T-cell (primary cell): ENCODE data around the gene STEAP4. TPM values are rescaled to one million over a fixed set of nuclear protein-coding genes. Genes with fewer than 3 reads are reported as not detected.
"Not testable (repeated sequence)": the region's sequence is repeated elsewhere in the genome, so short reads cannot be mapped to it uniquely, and the experiment has no call there.

Experiments used
- ATAC-seq, 4 experiments: fragments of 200-7000 bp in 3 of 4; fragments of 150-1000 bp in 1 of 4; cut with Tn5 transposase; replicated peaks in 1 of 4; 1 replicate in 3 of 4; 2 replicates in 1 of 4; pipeline ENCODE4 v1.10.0; 2021; ENCODE audit warnings: moderate library complexity in 3 of 4, mild to moderate bottlenecking in 2 of 4, moderate number of reproducible peaks in 1 of 4
- CTCF ChIA-PET, 2 donors: fragments of 300-600 bp; sonication (Branson Sonifier 250); formaldehyde crosslinking; loops; one replicate each; lab custom pipeline; 2022; ENCODE audit warnings: antibody characterized with exemption in 2 of 2; lab: Charles Lee
- POLR2A ChIA-PET, 2 donors: fragments of 300-600 bp; sonication (Branson Sonifier 250); formaldehyde crosslinking; loops; one replicate each; lab custom pipeline; 2022; ENCODE audit warnings: antibody characterized with exemption in 2 of 2; lab: Charles Lee
- DNase-seq, 35 experiments: peaks; one replicate each; pipeline versions ENCODE4 v3.0.0 to v3.0.0-alpha.2; 2013 to 2023
- H3K27ac ChIP-seq: one replicate; pipeline ENCODE4 v1.5.1; 2013; ENCODE audit warnings: low read length
- H3K27me3 ChIP-seq, 2 experiments: replicated peaks in 1 of 2; 1 replicate in 1 of 2; 2 replicates in 1 of 2; pipeline versions ENCODE4 v1.6.1 to v1.7.0; 2013; ENCODE audit warnings: low read length in 1 of 2, mixed read lengths in 1 of 2; ENCODE audit not compliant: control insufficient read depth in 2 of 2, insufficient read depth in 2 of 2; ENCODE audit errors: extremely low read depth in 1 of 2
- H3K36me3 ChIP-seq, 2 donors: 1 replicate in 1 of 2; 2 replicates in 1 of 2; pipeline versions ENCODE4 v1.6.1 to v1.7.0; 2013; ENCODE audit warnings: low read length in 1 of 2; ENCODE audit not compliant: control insufficient read depth in 2 of 2, insufficient read depth in 1 of 2; ENCODE audit errors: extremely low read depth in 1 of 2
- H3K4me1 ChIP-seq, 2 experiments: 1 replicate in 1 of 2; 2 replicates in 1 of 2; pipeline versions ENCODE4 v1.6.1 to v1.7.0; 2013; ENCODE audit warnings: low read length in 2 of 2, mixed read lengths in 1 of 2; ENCODE audit not compliant: insufficient read depth in 2 of 2, control insufficient read depth in 1 of 2; ENCODE audit errors: extremely low read depth in 1 of 2
- H3K4me3 ChIP-seq, 2 donors: 1 replicate in 1 of 2; 2 replicates in 1 of 2; pipeline versions ENCODE4 v1.5.1 to v1.7.0; 2013; ENCODE audit warnings: mild to moderate bottlenecking in 2 of 2, low read length in 1 of 2, moderate library complexity in 1 of 2; ENCODE audit not compliant: control insufficient read depth in 1 of 2; ENCODE audit errors: extremely low read depth in 1 of 2
- H3K9me3 ChIP-seq: 2 replicates; pipeline ENCODE4 v1.7.0; 2013
- H3K27ac Mint-ChIP-seq, 2 donors: one replicate each; pipeline ENCODE4 v1.8.0; 2020 to 2021; ENCODE audit warnings: mild to moderate bottlenecking in 2 of 2, mixed read lengths in 2 of 2
- H3K27me3 Mint-ChIP-seq, 2 donors: one replicate each; pipeline ENCODE4 v1.8.0; 2021 to 2022; ENCODE audit warnings: mixed read lengths in 2 of 2
- H3K36me3 Mint-ChIP-seq: one replicate; pipeline ENCODE4 v1.8.0; 2021; ENCODE audit warnings: mixed read lengths
- H3K4me1 Mint-ChIP-seq, 3 donors: one replicate each; pipeline ENCODE4 v1.8.0; 2020 to 2022; ENCODE audit warnings: mixed read lengths in 3 of 3, mild to moderate bottlenecking in 1 of 3
- H3K4me3 Mint-ChIP-seq, 3 donors: one replicate each; pipeline ENCODE4 v1.8.0; 2020 to 2022; ENCODE audit warnings: mild to moderate bottlenecking in 3 of 3, mixed read lengths in 3 of 3, moderate library complexity in 3 of 3
- H3K9me3 Mint-ChIP-seq, 3 donors: one replicate each; pipeline ENCODE4 v1.8.0; 2020 to 2022; ENCODE audit warnings: mixed read lengths in 3 of 3
- WGBS: methylation state at CpG from one replicate; pipeline ENCODE4 v1.1.5; 2013; ENCODE audit warnings: missing lambda C conversion rate; ENCODE audit not compliant: insufficient coverage; 5-methylcytosine and 5-hydroxymethylcytosine counted together
- total RNA-seq, 35 experiments: library from RNA in 6 of 35; stranded (reverse) in 6 of 35; fragments of 120-200 nt in 1 of 35; gene quantifications; one replicate each; pipeline versions ENCODE4 v1.2.1 to v1.2.4 and lab custom pipeline; 2013 to 2026

STEAP4 gene
- total RNA-seq, 5 donors from 2014 or later (not counting 1 experiment from before 2014, with no cell fraction given): 0.10 to 0.20 (median 0.19) TPM; not detected in 2

DNA sequence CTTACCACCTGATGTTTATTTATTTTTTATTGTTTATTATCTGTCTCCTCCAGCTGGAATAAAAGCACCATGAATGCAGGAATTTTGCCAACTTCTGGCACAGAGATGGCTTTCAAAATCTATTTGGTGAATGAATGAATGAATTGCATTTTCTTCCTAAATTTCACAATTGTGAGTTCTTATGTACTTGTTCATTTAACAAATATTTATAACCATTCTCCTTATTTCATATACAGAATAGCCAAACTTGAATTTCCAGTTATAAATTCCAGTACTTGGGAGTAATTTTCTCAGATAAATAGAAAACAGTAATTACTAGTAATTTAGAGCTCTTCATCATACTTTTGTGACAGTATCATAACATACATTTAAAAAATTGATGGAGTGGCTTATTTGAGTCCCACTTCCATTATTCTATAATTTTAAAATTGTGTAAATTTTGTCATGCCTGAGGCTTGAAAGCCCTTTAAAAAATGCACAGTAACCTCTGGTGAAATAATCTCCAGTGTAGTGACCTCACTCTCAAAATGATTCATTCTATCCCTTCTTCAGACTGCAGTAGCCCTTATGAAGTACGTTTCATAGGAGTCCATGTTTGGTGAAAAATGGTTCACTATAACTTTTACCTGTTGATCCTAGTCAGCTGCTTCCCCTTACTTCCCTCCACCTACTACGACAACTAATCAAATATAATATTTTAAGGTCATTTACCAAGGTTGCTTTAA is 46.9 kb downstream of the STEAP4 start:
- H3K4me1 Mint-ChIP-seq: no peaks in the 10 kb centered on the region
- ChIA-PET CTCF (no interaction called here), POLR2A (interaction anchor here in 1 of 2 donors (0.6 kb wide), 1 partner anchor 1047 kb away, joined by 4 read pairs; no protein-coding TSS in a partner anchor)
- no peak overlapping the region for H3K4me3 Mint-ChIP-seq
- H3K27ac Mint-ChIP-seq: no peak overlapping the region
- WGBS: no CpG with 5 or more reads among the region's 2 CpGs
- H3K27me3 Mint-ChIP-seq: peaks cover 15 to 21% of the 10 kb centered on the region in 2 donors
- H3K9me3 ChIP-seq: no peaks in the 10 kb centered on the region
- peaks cover 0 to under 1% (median under 1%) of the 10 kb centered on the region in 3 donors for H3K9me3 Mint-ChIP-seq
- no peak overlapping the region for H3K4me3 ChIP-seq
- peaks cover 0 to 6% of the 10 kb centered on the region in 2 experiments for H3K27me3 ChIP-seq
- H3K36me3 ChIP-seq: no peaks in the 10 kb centered on the region
- H3K27ac ChIP-seq: no peak overlapping the region
- DNase-seq: no peak
- H3K36me3 Mint-ChIP-seq: no peaks in the 10 kb centered on the region
- no peaks in the 10 kb centered on the region for H3K4me1 ChIP-seq
- ATAC-seq: no peak

- peaks cover 10 to 15% (median 15%) of the 10 kb centered on the region in 3 donors for H3K9me3 Mint-ChIP-seq
- DNase-seq, H3K9me3 ChIP-seq, H3K4me1 Mint-ChIP-seq, CTCF ChIA-PET, H3K36me3 Mint-ChIP-seq, H3K27ac ChIP-seq, H3K4me3 ChIP-seq, H3K27me3 ChIP-seq, H3K4me3 Mint-ChIP-seq, H3K4me1 ChIP-seq, H3K27ac Mint-ChIP-seq, H3K36me3 ChIP-seq, ATAC-seq: not testable (repeated sequence)
- no CpG with 5 or more reads among the region's 1 CpG for WGBS
- POLR2A ChIA-PET: interaction anchor here in 1 of 2 donors (0.7 kb wide), 1 partner anchor 34 kb away, joined by 5 read pairs; no protein-coding TSS in a partner anchor
- H3K27me3 Mint-ChIP-seq: peaks cover 15 to 19% of the 10 kb centered on the region in 2 donors
These were observed 48.4 kb downstream of the STEAP4 start for GRCh38 chr7:88258296-88258695.

GRCh38 chr7:88256906-88257305 is 49.8 kb downstream of the STEAP4 start:
- Mint-ChIP-seq H3K9me3 (peaks cover 10 to 17% (median 17%) of the 10 kb centered on the region in 3 donors), H3K27me3 (peaks cover 15 to 19% of the 10 kb centered on the region in 2 donors), H3K4me3 (no peak overlapping the region), H3K27ac (no peak overlapping the region), H3K4me1 (no peaks in the 10 kb centered on the region), H3K36me3 (no peaks in the 10 kb centered on the region)
- POLR2A ChIA-PET: no interaction called here
- H3K27me3 ChIP-seq: peaks cover 0 to 10% of the 10 kb centered on the region in 2 experiments
- no peak for DNase-seq
- H3K4me1 ChIP-seq: no peaks in the 10 kb centered on the region
- H3K9me3 ChIP-seq: no peaks in the 10 kb centered on the region
- no peak overlapping the region for H3K4me3 ChIP-seq
- H3K27ac ChIP-seq: no peak overlapping the region
- no peak for ATAC-seq
- H3K36me3 ChIP-seq: no peaks in the 10 kb centered on the region
- CTCF ChIA-PET: no interaction called here

DNA sequence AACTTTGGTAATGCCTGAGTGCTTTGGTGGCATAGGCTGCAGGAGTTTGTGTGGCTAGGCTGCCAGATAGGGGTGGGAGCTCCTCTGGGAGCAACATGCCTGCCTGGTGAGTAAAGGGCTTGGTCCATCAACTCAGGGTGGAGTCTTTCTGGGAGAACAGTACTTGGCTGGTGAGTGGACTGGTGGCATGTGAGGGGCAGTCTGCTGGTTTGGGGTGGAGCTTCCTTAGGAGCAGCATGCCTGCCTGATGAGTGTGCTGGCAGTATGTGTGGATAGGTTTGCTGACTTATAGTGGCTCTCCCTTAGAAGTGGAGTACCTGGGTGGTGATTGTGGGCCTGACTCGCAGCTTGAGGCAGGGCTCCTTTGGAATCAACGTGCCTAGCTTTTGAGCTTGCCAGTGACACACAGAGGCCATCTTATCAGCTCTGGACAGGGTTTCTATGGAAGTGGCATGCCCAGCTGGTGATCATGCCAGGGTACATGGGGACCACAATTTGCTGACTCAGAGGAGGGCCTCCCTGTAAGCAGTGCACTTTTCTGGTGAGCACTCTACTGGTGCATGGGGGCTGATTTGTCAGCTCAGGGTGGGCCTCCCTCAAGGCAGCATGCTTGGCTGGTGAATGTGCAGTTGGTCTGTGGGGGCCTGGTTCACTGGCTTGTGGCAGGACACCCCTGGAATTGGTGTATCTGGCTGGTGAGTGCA is 51.8 kb downstream of the STEAP4 start:
- Histone ChIP-seq H3K9me3 (no peaks in the 10 kb centered on the region), H3K4me3 (no peak overlapping the region), H3K4me1 (no peaks in the 10 kb centered on the region), H3K27me3 (peaks cover 0 to 14% of the 10 kb centered on the region in 2 experiments), H3K27ac (no peak overlapping the region), H3K36me3 (no peaks in the 10 kb centered on the region)
- no peak for ATAC-seq
- H3K36me3 Mint-ChIP-seq: no peaks in the 10 kb centered on the region
- WGBS: 79% methylated on average over 2 of the region's 2 CpGs
- H3K4me1 Mint-ChIP-seq: no peaks in the 10 kb centered on the region
- ChIA-PET CTCF (no interaction called here), POLR2A (no interaction called here)
- DNase-seq: no peak
- peaks cover 10 to 17% (median 17%) of the 10 kb centered on the region in 3 donors for H3K9me3 Mint-ChIP-seq
- peaks cover 24% of the 10 kb centered on the region in 2 donors for H3K27me3 Mint-ChIP-seq
- no peak overlapping the region for H3K27ac Mint-ChIP-seq
- no peak overlapping the region for H3K4me3 Mint-ChIP-seq

DNA sequence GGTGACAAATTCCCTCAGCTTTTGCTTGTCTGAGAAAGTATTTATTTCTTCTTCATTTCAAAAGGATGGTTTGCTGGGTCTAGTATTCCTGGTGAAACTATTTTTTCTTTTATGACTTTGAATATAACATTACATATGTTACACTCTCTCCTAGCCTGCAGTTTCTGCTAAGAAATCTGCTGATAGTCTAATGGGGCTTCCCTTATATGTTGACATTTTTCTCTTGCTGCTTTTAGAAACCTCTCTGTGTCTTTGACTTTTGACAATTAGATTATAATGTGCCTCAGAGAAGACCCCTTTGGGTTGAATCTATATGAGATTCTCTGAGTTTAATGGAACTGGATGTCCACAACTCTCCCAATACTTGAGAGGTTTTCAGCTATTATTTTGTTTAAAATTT is 53.1 kb downstream of the STEAP4 start:
- no peaks in the 10 kb centered on the region for H3K9me3 ChIP-seq
- no peaks in the 10 kb centered on the region for H3K36me3 ChIP-seq
- Mint-ChIP-seq H3K9me3 (peaks cover 10 to 17% (median 17%) of the 10 kb centered on the region in 3 donors), H3K36me3 (no peaks in the 10 kb centered on the region), H3K4me3 (no peak overlapping the region), H3K27me3 (peaks cover 24 to 26% of the 10 kb centered on the region in 2 donors), H3K27ac (no peak overlapping the region), H3K4me1 (no peaks in the 10 kb centered on the region)
- POLR2A ChIA-PET: no interaction called here
- H3K4me1 ChIP-seq: no peaks in the 10 kb centered on the region
- no peak for DNase-seq
- no peak for ATAC-seq
- no peak overlapping the region for H3K4me3 ChIP-seq
- CTCF ChIA-PET: no interaction called here
- no peak overlapping the region for H3K27ac ChIP-seq
- peaks cover 0 to 14% of the 10 kb centered on the region in 2 experiments for H3K27me3 ChIP-seq

- Histone ChIP-seq H3K4me1 (no peaks in the 10 kb centered on the region), H3K27ac (no peak overlapping the region), H3K27me3 (no peaks in the 10 kb centered on the region), H3K9me3 (no peaks in the 10 kb centered on the region), H3K36me3 (no peaks in the 10 kb centered on the region), H3K4me3 (no peak overlapping the region)
- H3K27ac Mint-ChIP-seq: no peak overlapping the region
- CTCF ChIA-PET: interaction anchor here in 1 of 2 donors (1.4 kb wide), 1 partner anchor 20 kb away, joined by 6 read pairs; no protein-coding TSS in a partner anchor
- no peak overlapping the region for H3K4me3 Mint-ChIP-seq
- no peak for ATAC-seq
- H3K4me1 Mint-ChIP-seq: no peaks in the 10 kb centered on the region
- no CpG with 5 or more reads among the region's 1 CpG for WGBS
- peaks cover 8 to 10% of the 10 kb centered on the region in 2 donors for H3K27me3 Mint-ChIP-seq
- no peak for DNase-seq
- H3K36me3 Mint-ChIP-seq: no peaks in the 10 kb centered on the region
- POLR2A ChIA-PET: no interaction called here
- no peaks in the 10 kb centered on the region for H3K9me3 Mint-ChIP-seq
These were observed 62.4 kb downstream of the STEAP4 start for GRCh38 chr7:88244258-88244657.
